Thyroid gland (tissue), 4 donors: Measurements from ENCODE around the gene TMEM266. TPM values are rescaled to one million over a fixed set of nuclear protein-coding genes. Genes with fewer than 3 reads are reported as not detected.
"Not testable (repeated sequence)": the region's sequence is repeated elsewhere in the genome, so short reads cannot be mapped to it uniquely, and the experiment has no call there.

Experiments
- DNase-seq, 2 donors: peaks; one replicate each; pipeline ENCODE4 v3.0.0-alpha.2; 2019
- H3K27ac ChIP-seq, 3 donors: fragments of 200-600 bp; sonication (generic); 1 replicate in 2 of 3; 2 replicates in 1 of 3; pipeline ENCODE4 v1.5.1; 2016 to 2019; ENCODE audit warnings: mild to moderate bottlenecking in 1 of 3, moderate library complexity in 1 of 3
- H3K27me3 ChIP-seq: fragments of 200-600 bp; sonication (generic); one replicate; pipeline ENCODE4 v1.5.1; 2019
- H3K36me3 ChIP-seq, 2 donors: fragments of 200-600 bp; sonication (generic); one replicate each; pipeline ENCODE4 v1.5.1; 2016 to 2019
- H3K4me1 ChIP-seq, 2 donors: fragments of 200-600 bp; sonication (generic); one replicate each; pipeline ENCODE4 v1.5.1; 2017 to 2019
- H3K4me3 ChIP-seq, 3 donors: fragments of 200-600 bp; sonication (generic); replicated peaks in 1 of 3; 1 replicate in 2 of 3; 2 replicates in 1 of 3; pipeline ENCODE4 v1.5.1; 2016; ENCODE audit warnings: mild to moderate bottlenecking in 1 of 3
- H3K9me3 ChIP-seq: fragments of 200-600 bp; sonication (generic); one replicate; pipeline ENCODE4 v1.5.1; 2017
- CTCF ChIP-seq, 6 experiments: fragments of 200-600 bp in 3 of 6; fragments of 450-650 bp in 3 of 6; sonication (generic) in 3 of 6; IDR thresholded peaks; one replicate each; pipeline ENCODE4 v1.5.1; 2016 to 2019; ENCODE audit warnings: antibody characterized with exemption in 6 of 6, mild to moderate bottlenecking in 2 of 6, inconsistent platforms in 1 of 6, moderate library complexity in 1 of 6
- POLR2A ChIP-seq, 2 donors: fragments of 450-650 bp; IDR thresholded peaks; one replicate each; pipeline ENCODE4 v1.6.1; 2017; ENCODE audit warnings: antibody characterized with exemption in 2 of 2, mild to moderate bottlenecking in 2 of 2, moderate library complexity in 1 of 2
- WGBS, 2 donors: methylation state at CpG; one replicate each; pipeline ENCODE4 v1.1.5; 2017; 5-methylcytosine and 5-hydroxymethylcytosine counted together
- intact Hi-C: fragments of 100-400 bp; cut with DNase I; formaldehyde crosslinking; loops from one replicate; pipeline ENCODE4 v1.15.1; 2023
- total RNA-seq, 4 donors: library from RNA; depleted of rRNA; stranded (reverse); fragments of >200 nt; gene quantifications; one replicate each; pipeline ENCODE4 v1.2.3, GENCODE V29; 2016

TMEM266 gene
- total RNA-seq, 4 donors from 2014 or later, result not detected

DNA sequence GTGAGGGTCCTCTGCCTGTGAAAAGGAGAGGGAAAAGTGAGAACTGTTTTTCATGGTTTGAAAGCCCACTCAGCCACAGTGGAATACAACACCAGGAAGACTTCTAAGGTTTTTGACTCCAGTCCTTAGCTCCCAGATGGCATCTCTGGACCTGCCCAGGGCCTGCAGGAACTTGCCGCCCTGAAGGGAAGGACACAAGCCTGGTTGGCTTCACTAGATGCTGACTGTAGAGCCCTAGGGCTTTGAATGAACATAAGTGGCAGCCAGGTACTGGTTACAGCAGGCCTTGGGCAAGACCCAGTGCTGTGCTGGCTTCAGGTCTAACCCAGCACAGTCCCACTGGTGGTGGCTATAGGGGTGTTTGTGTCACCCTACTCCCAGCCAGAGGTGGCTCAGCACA is 21.3 kb upstream of the TMEM266 start:
- Histone ChIP-seq H3K36me3 (no peaks in the 10 kb centered on the region), H3K27ac (no peak overlapping the region), H3K27me3 (no peaks in the 10 kb centered on the region), H3K4me3 (no peak overlapping the region), H3K9me3 (no peaks in the 10 kb centered on the region), H3K4me1 (no peaks in the 10 kb centered on the region)
- intact Hi-C loops, result no loop called here
- WGBS, 2 donors, result 90 to 100% methylated on average over 1 of the region's 1 CpG
- DNase-seq, result no peak
- no peak for TF ChIP-seq CTCF (IDR thresholded peaks at IDR 0.05)
- no peak for TF ChIP-seq POLR2A (IDR thresholded peaks at IDR 0.05)

DNA sequence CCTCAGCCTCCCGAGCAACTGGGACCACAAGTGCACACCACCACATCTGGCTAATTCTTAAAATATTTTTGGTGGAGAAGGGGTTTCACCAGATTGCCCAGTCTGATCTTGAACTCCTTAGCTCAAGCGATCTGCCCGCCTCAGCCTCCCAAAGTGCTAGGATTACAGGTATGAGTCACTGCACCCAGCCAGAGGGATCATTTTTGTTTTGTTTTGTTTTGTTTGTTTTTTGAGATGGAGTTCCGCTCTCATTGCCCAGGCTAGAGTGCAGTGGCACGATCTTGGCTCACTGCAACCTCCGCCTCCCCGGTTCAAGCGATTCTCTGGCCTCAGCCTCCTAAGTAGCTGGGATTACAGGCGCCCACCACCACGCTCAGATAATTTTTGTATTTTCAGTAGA is 5.6 kb upstream of the TMEM266 start:
- H3K36me3 ChIP-seq, DNase-seq, H3K4me3 ChIP-seq, H3K27me3 ChIP-seq, H3K9me3 ChIP-seq, H3K27ac ChIP-seq, intact Hi-C loops: not testable (repeated sequence)
- peaks cover 4 to 12% of the 10 kb centered on the region in 2 donors for H3K4me1 ChIP-seq
- 91 to 92% methylated on average over 10 of the region's 10 CpGs for WGBS, 2 donors

- Histone ChIP-seq H3K27me3 (no peaks in the 10 kb centered on the region), H3K4me1 (peaks cover 4 to 20% of the 10 kb centered on the region in 2 donors), H3K9me3 (no peaks in the 10 kb centered on the region), H3K4me3 (no peak overlapping the region), H3K27ac (no peak overlapping the region), H3K36me3 (no peaks in the 10 kb centered on the region)
- WGBS, 2 donors, result 11 to 19% methylated on average over 3 of the region's 3 CpGs
- TF ChIP-seq CTCF (IDR thresholded peaks at IDR 0.05) (no peak), POLR2A (IDR thresholded peaks at IDR 0.05) (no peak)
- intact Hi-C loops, result loop anchor here (5.0 kb wide), 1 partner anchor 80 kb away; no protein-coding TSS in a partner anchor
- no peak for DNase-seq
Observed at GRCh38 chr15:76056931-76057330, 2.9 kb upstream of the TMEM266 start.

DNA sequence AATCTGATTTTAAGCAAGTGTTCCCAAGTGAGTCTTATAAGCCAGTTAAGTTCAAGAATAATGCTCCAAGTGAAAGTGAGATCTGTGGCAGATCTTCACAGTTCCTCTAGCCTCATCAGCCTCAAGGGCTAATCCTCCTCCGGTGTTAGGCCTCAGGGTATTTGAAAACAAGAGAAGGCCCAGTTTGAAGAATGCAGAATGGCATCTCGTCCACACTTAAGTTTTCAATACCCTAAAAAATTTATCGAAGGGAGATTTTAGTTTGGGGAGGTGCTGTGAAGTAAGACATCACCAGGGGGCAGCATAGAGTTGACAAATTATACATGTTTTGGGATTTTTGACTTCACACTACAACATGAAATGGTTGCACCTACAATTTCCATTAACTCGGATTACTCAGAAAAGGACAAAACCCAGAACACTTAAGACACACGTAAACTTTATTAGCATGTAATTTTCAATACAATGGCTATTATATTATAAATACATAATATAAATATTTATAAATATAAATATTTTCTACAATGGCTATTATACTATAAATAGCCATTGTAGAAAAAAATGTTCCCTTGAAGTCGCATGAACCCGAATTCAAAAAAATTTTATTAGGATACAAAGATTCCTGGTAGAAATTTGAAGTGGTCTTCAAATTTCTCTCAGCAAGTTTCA is 2.3 kb upstream of the TMEM266 start:
- 1 to 2% methylated on average over 7 of the region's 7 CpGs for WGBS, 2 donors
- H3K27me3 ChIP-seq, result no peaks in the 10 kb centered on the region
- no peak overlapping the region for H3K27ac ChIP-seq
- TF ChIP-seq POLR2A (IDR thresholded peaks at IDR 0.05) (no peak), CTCF (IDR thresholded peaks at IDR 0.05) (peak; percentile 33 to 78 (median 54))
- H3K9me3 ChIP-seq, result no peaks in the 10 kb centered on the region
- peak; percentile 12 to 18 for DNase-seq
- H3K36me3 ChIP-seq, result no peaks in the 10 kb centered on the region
- H3K4me1 ChIP-seq, result peaks cover 4 to 20% of the 10 kb centered on the region in 2 donors
- intact Hi-C loops, result loop anchor here (5.0 kb wide), 1 partner anchor 80 kb away; no protein-coding TSS in a partner anchor
- H3K4me3 ChIP-seq, result no peak overlapping the region

DNA sequence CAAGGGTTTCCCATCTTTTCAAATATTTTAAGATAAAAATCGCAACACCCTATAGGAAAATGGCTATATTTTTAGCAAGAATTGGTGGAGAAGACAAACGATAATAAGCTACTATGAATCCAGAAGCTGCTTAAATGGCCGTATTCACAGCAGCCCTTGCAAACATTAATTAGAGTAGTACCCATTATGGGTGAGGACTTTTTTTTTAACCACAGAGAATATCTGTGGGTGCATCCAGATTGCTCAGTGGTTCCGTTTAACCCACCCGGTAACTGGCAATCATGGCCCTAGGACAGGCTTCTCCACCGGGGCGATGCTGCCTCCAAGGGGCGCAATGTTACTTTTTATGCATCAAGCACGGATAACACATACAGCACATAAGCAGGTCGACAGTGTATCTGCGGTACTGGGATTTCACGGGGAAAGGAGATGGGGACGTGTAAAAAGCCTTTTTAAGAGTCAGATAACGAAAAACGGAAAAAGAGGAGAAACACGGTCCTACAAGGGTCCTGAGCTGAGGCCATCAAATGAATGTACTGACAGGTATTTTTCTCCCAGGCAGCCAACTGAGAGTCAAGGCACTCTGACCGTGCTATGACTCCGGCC is 968 bp upstream of the TMEM266 start:
- Histone ChIP-seq H3K4me3 (peak overlapping the region in 1 of 3 donors; percentile 54), H3K9me3 (no peaks in the 10 kb centered on the region), H3K27ac (no peak overlapping the region), H3K27me3 (no peaks in the 10 kb centered on the region), H3K4me1 (peaks cover 4 to 20% of the 10 kb centered on the region in 2 donors), H3K36me3 (no peaks in the 10 kb centered on the region)
- WGBS, 2 donors, result 13 to 15% methylated on average over 18 of the region's 18 CpGs
- intact Hi-C loops, result loop anchor here (5.0 kb wide), 1 partner anchor 78 kb away; no protein-coding TSS in a partner anchor
- TF ChIP-seq POLR2A (IDR thresholded peaks at IDR 0.05), result no peak
- TF ChIP-seq CTCF (IDR thresholded peaks at IDR 0.05), result no peak
- peak in 1 of 2 donors; percentile 5 for DNase-seq
